ENCODE results near the gene PRRT2. TPM values are rescaled to one million over a fixed set of nuclear protein-coding genes. Genes with fewer than 3 reads are reported as not detected.
A peak's percentile ranks its signal among the peaks of the same experiment; 100 is the strongest.

PRRT2 gene
- total RNA-seq, 1 experiment from 2014 or later = 20.5 TPM

DNA sequence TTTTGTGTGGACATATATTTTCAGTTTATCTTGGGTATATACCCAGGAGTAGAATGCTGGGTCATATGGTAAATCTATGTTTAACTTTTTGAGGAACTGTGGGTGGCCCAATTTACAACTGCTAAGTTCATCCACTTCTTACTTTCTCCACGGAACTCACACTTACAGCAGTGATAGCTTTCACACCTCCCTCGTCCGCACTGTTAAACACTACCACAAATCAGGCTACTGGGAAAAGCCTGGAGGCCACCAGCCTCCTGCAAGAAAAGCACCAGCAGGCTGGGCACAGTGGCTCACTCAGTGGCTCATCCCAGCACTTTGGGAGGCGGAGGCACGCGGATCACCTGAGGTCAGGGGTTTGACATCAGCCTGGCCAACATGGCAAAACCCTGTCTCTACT is 48.7 kb upstream of the PRRT2 start:
- no peak overlapping the region for H3K27ac Mint-ChIP-seq
- H3K36me3 Mint-ChIP-seq = no peaks in the 10 kb centered on the region
- peaks cover 7% of the 10 kb centered on the region; the same call in 1 of the 2 replicates for H3K4me1 Mint-ChIP-seq
- ChIA-PET CTCF (no interaction called here), POLR2A (no interaction called here)
- peaks cover 3% of the 10 kb centered on the region; the same call in 1 of the 2 replicates for H3K27me3 Mint-ChIP-seq (ENCODE audit: low read depth)
- no peak overlapping the region for H3K4me3 Mint-ChIP-seq
- TF ChIP-seq SMAD4 (CRISPR knock-in tag; IDR thresholded peaks at IDR 0.05) (no peak), EMX1 (CRISPR knock-in tag; IDR thresholded peaks at IDR 0.05) (no peak), ZNF317 (CRISPR knock-in tag; IDR thresholded peaks at IDR 0.05; ENCODE audit: borderline replicate concordance, low read depth) (no peak)
- H3K9me3 Mint-ChIP-seq = no peaks in the 10 kb centered on the region
- DNase-seq (ENCODE audit: low spot score) = no peak
- no peak for ATAC-seq

DNA sequence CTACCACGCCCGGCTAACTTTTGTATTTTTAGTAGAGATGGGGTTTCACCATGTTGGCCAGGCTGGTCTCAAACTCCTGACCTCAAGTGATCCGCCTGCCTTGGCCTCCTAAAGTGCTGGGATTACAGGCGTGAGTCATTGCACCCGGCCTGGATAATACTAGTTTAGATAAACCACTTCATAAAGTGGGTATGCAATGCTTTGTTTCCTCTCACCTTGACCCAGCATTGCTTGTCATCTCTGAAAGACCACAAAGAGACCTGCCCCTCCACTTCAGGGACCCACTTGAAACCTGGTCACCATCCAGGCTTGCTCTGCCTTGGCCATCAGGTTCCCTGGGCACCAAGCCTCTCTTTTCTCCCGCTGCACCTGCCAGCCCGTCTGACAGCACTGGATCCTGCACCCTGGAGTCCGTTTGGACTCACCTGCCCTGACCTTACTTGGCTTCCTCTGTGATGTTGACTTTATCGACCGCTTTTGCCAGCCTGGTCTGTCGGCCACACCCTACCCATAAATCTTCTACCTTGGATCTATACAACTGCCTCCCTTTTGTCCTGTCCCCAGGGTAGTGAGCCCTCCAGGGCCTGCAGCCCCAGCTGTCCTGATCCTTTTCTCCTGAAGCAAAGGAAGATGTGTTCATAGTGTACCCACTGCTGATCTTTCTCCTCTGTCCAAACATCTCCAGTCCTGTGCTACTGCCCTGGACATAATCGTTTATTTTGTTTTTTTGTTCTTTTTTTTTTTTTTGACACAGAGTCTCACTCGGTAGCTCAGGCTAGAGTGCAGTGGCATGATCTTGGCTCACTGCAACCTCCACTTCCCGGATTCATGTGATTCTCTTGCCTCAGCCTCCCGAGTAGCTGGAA is 46.6 kb upstream of the PRRT2 start:
- ATAC-seq (no peak), DNase-seq (ENCODE audit: low spot score) (no peak)
- Mint-ChIP-seq H3K4me1 (peaks cover 7% of the 10 kb centered on the region; the same call in 1 of the 2 replicates), H3K27me3 (ENCODE audit: low read depth) (peaks cover 3% of the 10 kb centered on the region; the same call in 1 of the 2 replicates), H3K9me3 (no peaks in the 10 kb centered on the region), H3K36me3 (no peaks in the 10 kb centered on the region), H3K27ac (no peak overlapping the region), H3K4me3 (no peak overlapping the region)
- peak; percentile 64 for TF ChIP-seq GABPB1 (CRISPR knock-in tag; IDR thresholded peaks at IDR 0.05)
- TF ChIP-seq, protein P1, sequence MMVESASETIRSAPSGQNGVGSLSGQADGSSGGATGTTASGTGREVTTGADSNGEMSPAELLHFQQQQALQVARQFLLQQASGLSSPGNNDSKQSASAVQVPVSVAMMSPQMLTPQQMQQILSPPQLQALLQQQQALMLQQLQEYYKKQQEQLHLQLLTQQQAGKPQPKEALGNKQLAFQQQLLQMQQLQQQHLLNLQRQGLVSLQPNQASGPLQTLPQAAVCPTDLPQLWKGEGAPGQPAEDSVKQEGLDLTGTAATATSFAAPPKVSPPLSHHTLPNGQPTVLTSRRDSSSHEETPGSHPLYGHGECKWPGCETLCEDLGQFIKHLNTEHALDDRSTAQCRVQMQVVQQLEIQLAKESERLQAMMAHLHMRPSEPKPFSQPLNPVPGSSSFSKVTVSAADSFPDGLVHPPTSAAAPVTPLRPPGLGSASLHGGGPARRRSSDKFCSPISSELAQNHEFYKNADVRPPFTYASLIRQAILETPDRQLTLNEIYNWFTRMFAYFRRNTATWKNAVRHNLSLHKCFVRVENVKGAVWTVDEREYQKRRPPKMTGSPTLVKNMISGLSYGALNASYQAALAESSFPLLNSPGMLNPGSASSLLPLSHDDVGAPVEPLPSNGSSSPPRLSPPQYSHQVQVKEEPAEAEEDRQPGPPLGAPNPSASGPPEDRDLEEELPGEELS (CRISPR knock-in tag; IDR thresholded peaks at IDR 0.05) = no peak
- POLR2A ChIA-PET = no interaction called here
- CTCF ChIA-PET = interaction anchor here (0.8 to 2.6 kb wide), 3 partner anchors 20 to 25 kb away, joined by 3 to 9 read pairs (median 6); partner anchors contain the start of gene KIF22

DNA sequence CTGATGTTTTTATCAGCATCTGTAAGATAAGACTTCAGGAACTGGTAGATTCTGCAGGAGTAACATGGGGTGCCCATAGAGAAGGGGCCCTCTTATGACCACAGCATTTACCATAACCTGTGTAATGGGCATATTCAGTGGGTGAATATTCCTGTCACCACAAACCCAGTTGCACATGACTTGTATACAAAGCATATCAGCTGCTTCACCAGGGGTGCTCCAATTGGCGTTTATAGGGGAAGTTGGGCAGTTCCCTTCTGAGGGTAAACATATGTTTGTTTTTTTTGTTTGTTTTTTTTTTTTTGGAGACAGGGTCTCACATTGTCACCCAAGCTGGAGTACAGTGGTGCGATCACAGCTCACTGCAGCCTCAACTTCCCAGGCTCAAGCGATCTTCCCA is 45.4 kb upstream of the PRRT2 start:
- H3K4me1 Mint-ChIP-seq = 0 out of 2 replicates have a peak, but pooled peaks cover 2% of the 10 kb centered on the region
- H3K27ac Mint-ChIP-seq = no peak overlapping the region
- ChIA-PET POLR2A (interaction anchor here (0.7 kb wide), 1 partner anchor 64 kb away, joined by 3 read pairs; no protein-coding TSS in a partner anchor), CTCF (interaction anchor here (2.5 to 2.6 kb wide), 2 partner anchors 18 to 24 kb away, joined by 9 read pairs; partner anchors contain the start of gene KIF22)
- no peaks in the 10 kb centered on the region for H3K36me3 Mint-ChIP-seq
- no peaks in the 10 kb centered on the region for H3K9me3 Mint-ChIP-seq
- no peak overlapping the region for H3K4me3 Mint-ChIP-seq
- DNase-seq (ENCODE audit: low spot score) (no peak), ATAC-seq (no peak)
- peaks cover 3% of the 10 kb centered on the region; the same call in 1 of the 2 replicates for H3K27me3 Mint-ChIP-seq (ENCODE audit: low read depth)
- no peak for TF ChIP-seq TCF7 (CRISPR knock-in tag; IDR thresholded peaks at IDR 0.05; ENCODE audit: low read depth)
- no peak for TF ChIP-seq RELA (CRISPR knock-in tag; IDR thresholded peaks at IDR 0.05; ENCODE audit: borderline replicate concordance)
- TF ChIP-seq CREM (CRISPR knock-in tag; IDR thresholded peaks at IDR 0.05) = no peak
- TF ChIP-seq, protein P2, sequence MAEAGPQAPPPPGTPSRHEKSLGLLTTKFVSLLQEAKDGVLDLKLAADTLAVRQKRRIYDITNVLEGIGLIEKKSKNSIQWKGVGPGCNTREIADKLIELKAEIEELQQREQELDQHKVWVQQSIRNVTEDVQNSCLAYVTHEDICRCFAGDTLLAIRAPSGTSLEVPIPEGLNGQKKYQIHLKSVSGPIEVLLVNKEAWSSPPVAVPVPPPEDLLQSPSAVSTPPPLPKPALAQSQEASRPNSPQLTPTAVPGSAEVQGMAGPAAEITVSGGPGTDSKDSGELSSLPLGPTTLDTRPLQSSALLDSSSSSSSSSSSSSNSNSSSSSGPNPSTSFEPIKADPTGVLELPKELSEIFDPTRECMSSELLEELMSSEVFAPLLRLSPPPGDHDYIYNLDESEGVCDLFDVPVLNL (CRISPR knock-in tag; IDR thresholded peaks at IDR 0.05; ENCODE audit: borderline replicate concordance, low read depth) = no peak
- TF ChIP-seq, protein P3, sequence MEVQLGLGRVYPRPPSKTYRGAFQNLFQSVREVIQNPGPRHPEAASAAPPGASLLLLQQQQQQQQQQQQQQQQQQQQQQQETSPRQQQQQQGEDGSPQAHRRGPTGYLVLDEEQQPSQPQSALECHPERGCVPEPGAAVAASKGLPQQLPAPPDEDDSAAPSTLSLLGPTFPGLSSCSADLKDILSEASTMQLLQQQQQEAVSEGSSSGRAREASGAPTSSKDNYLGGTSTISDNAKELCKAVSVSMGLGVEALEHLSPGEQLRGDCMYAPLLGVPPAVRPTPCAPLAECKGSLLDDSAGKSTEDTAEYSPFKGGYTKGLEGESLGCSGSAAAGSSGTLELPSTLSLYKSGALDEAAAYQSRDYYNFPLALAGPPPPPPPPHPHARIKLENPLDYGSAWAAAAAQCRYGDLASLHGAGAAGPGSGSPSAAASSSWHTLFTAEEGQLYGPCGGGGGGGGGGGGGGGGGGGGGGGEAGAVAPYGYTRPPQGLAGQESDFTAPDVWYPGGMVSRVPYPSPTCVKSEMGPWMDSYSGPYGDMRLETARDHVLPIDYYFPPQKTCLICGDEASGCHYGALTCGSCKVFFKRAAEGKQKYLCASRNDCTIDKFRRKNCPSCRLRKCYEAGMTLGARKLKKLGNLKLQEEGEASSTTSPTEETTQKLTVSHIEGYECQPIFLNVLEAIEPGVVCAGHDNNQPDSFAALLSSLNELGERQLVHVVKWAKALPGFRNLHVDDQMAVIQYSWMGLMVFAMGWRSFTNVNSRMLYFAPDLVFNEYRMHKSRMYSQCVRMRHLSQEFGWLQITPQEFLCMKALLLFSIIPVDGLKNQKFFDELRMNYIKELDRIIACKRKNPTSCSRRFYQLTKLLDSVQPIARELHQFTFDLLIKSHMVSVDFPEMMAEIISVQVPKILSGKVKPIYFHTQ (CRISPR knock-in tag; IDR thresholded peaks at IDR 0.05) = no peak
- TF ChIP-seq NR3C1 (CRISPR knock-in tag; conservative IDR thresholded peaks at IDR 0.05; ENCODE audit: low read depth) = no peak
- no peak for TF ChIP-seq ZBTB21 (CRISPR knock-in tag; IDR thresholded peaks at IDR 0.05; ENCODE audit: borderline replicate concordance)
- TF ChIP-seq, protein P4, sequence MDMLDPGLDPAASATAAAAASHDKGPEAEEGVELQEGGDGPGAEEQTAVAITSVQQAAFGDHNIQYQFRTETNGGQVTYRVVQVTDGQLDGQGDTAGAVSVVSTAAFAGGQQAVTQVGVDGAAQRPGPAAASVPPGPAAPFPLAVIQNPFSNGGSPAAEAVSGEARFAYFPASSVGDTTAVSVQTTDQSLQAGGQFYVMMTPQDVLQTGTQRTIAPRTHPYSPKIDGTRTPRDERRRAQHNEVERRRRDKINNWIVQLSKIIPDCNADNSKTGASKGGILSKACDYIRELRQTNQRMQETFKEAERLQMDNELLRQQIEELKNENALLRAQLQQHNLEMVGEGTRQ (CRISPR knock-in tag; IDR thresholded peaks at IDR 0.05) = no peak
- TF ChIP-seq, protein P5, sequence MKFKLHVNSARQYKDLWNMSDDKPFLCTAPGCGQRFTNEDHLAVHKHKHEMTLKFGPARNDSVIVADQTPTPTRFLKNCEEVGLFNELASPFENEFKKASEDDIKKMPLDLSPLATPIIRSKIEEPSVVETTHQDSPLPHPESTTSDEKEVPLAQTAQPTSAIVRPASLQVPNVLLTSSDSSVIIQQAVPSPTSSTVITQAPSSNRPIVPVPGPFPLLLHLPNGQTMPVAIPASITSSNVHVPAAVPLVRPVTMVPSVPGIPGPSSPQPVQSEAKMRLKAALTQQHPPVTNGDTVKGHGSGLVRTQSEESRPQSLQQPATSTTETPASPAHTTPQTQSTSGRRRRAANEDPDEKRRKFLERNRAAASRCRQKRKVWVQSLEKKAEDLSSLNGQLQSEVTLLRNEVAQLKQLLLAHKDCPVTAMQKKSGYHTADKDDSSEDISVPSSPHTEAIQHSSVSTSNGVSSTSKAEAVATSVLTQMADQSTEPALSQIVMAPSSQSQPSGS (CRISPR knock-in tag; IDR thresholded peaks at IDR 0.05; ENCODE audit: borderline replicate concordance, low read depth) = no peak
- TF ChIP-seq, protein P6, sequence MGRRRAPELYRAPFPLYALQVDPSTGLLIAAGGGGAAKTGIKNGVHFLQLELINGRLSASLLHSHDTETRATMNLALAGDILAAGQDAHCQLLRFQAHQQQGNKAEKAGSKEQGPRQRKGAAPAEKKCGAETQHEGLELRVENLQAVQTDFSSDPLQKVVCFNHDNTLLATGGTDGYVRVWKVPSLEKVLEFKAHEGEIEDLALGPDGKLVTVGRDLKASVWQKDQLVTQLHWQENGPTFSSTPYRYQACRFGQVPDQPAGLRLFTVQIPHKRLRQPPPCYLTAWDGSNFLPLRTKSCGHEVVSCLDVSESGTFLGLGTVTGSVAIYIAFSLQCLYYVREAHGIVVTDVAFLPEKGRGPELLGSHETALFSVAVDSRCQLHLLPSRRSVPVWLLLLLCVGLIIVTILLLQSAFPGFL (CRISPR knock-in tag; IDR thresholded peaks at IDR 0.05; ENCODE audit: borderline replicate concordance) = no peak
- no peak for TF ChIP-seq JUN (CRISPR knock-in tag; IDR thresholded peaks at IDR 0.05)
- no peak for TF ChIP-seq FOXJ3 (CRISPR knock-in tag; IDR thresholded peaks at IDR 0.05; ENCODE audit: borderline replicate concordance)
- TF ChIP-seq GTF2I (CRISPR knock-in tag; conservative IDR thresholded peaks at IDR 0.05) = no peak
